ENCODE results near the gene PFKP.

GRCh38 chr10:3094609-3095036 lies 27.3 kb downstream of the PFKP start:
- TF ChIP-seq, protein P1, sequence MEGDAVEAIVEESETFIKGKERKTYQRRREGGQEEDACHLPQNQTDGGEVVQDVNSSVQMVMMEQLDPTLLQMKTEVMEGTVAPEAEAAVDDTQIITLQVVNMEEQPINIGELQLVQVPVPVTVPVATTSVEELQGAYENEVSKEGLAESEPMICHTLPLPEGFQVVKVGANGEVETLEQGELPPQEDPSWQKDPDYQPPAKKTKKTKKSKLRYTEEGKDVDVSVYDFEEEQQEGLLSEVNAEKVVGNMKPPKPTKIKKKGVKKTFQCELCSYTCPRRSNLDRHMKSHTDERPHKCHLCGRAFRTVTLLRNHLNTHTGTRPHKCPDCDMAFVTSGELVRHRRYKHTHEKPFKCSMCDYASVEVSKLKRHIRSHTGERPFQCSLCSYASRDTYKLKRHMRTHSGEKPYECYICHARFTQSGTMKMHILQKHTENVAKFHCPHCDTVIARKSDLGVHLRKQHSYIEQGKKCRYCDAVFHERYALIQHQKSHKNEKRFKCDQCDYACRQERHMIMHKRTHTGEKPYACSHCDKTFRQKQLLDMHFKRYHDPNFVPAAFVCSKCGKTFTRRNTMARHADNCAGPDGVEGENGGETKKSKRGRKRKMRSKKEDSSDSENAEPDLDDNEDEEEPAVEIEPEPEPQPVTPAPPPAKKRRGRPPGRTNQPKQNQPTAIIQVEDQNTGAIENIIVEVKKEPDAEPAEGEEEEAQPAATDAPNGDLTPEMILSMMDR (conservative IDR thresholded peaks at IDR 0.05; ENCODE audit: low read length) = no peak
- TF ChIP-seq EZH2phosphoT487 (IDR thresholded peaks at IDR 0.05; ENCODE audit: borderline replicate concordance) = no peak
